SK-MEL-5 (cell line): Measurements from ENCODE around the gene CXCL12. TPM values are rescaled to one million over a fixed set of nuclear protein-coding genes. Genes with fewer than 3 reads are reported as not detected.

Experiments
- DNase-seq: peaks from one replicate; pipeline ENCODE4 v3.0.0-alpha.2; 2016; ENCODE audit warnings: low read depth, low spot score
- in situ Hi-C: cut with HindIII; loops from 2 replicates; pipeline ENCODE4 v1.10.0; 2016; ENCODE audit warnings: low sequenced_read_pairs, high pct_unique_total_duplicates, low pct_unique_long_range_greater_than_20kb
- total RNA-seq: library from RNA; depleted of rRNA; stranded (reverse); fragments of >200 nt; shearing (Covaris generic); gene quantifications from 2 replicates; pipeline ENCODE4 v1.2.3, GENCODE V29; 2014

CXCL12 gene
- total RNA-seq, 1 experiment from 2014 or later, result 0.37 TPM

DNA sequence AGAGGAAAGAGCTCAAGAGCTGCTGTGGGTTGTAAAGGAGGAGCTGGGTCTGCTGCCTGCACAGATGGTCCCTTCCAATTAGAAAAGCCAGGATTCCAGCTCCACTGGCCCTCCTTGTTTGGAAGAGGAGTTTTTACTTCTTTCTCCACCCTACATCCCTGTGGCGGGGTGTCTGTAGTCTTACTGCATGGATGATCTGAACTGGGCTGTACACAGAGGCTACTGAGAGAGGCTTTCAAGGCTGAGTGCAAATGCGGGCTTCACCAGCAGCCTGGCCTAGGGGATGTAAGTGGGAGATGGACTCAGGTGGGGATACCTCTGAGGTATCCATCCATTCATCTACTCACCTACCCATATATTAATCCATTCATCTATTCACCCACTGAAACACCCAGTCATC is 7.1 kb upstream of the CXCL12 start:
- in situ Hi-C loops, result no loop called here
- no peak for DNase-seq

DNA sequence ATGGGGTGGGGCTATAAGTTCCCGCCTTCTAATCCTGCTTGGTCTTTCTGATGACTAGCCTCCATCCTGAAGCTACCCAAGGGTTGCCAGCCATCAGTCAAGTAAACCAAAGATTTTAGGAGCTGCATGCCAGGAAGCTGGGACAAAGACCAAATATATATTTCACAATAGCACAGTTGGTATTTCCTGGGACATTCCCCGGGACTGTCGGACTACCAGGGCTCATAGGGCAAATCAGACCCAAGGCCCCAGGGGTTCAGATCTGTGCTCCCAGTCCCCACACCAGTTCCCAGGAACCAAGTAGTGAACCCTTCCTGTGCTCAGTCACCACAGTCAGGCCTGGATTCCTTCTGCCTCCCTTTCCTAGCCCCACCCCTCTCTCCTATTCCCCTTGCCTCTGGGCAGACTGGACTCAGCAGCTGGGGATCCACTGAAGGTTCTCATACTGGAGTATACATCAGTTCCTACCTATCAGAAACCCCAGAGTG is 5.7 kb upstream of the CXCL12 start:
- in situ Hi-C loops, result no loop called here

DNA sequence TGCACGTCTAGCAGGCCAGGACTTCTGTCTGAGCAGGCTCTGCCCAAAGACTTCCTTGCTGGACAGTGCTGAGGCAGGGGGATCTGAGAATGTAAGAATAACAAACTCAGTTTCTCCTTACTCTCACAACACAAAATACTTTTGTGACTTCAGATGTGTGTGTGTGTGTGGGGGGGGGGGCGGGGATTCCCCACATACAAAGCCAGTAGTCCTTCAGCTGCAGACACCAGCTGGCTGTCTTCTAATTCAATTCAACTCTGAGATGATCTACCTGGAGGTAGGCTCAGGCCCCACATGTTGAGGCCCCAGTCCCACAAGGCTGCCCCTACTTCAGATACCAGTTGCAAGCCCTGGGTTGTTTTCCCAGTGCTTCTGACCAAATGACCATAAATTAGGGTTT is 4.7 kb upstream of the CXCL12 start:
- in situ Hi-C loops, result no loop called here
- no peak for DNase-seq

More for the DNA sequence above, 5.7 kb upstream of the CXCL12 start:
- no peak for DNase-seq

DNA sequence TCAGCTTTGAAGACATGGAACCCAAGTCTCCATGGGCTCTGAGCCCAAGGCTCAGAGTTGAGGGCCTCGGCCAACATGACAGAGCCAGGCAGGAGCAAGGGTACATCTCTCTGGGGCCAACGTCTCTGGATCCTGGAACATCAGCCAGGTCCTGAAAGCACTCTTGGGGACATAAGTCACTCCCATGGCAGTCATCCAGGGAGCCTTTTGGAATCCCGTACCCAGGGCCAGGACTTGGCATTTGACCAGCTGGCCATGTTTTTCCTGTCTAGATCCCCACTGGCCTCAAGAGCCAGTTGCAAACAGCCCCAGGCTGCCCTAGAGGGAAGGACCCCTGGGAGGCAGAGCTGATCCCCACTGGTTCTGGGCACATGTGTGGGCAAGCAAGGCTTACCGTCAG is 4.3 kb upstream of the CXCL12 start:
- in situ Hi-C loops, result no loop called here
- no peak for DNase-seq

DNA sequence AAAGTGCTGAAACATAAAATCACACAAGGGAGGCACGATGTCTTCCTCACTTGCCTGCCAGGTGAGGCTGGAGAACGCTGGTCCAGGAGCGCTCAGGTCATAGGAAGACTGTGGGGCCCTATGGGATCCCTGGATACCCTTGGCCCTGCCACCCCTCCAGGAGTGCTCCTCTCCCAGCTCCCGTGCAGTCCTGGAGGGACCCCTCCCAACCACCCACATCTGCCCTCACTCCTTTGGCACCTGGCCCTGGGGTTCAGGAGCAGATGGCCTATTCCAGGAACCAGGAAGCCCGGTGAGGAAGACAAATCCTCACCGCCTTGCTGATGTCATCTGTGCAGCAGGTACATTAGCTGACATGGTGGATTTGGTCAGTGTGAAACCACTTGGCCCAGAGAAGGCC is 3.7 kb upstream of the CXCL12 start:
- in situ Hi-C loops, result no loop called here
- DNase-seq, result no peak

DNA sequence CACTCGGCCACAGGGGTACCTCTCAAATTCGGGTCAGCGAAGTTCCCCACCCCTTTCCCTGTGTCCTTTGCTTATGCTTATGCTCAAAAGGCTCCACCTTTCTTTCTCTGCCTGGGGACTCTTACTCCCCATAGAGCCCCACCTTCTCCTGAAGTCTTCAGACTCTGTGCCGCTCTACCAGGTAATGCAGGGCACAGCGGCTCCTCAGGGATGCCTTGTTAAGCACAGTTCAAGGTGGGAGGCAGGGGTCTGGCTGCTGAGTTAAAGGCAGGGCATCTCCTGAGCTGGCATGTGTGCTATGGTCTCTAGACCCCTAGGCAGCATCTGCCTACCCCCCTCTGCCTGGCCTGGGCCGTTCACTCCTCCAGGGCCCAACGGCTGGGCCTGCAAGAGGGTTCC is 3.0 kb upstream of the CXCL12 start:
- in situ Hi-C loops, result no loop called here
- DNase-seq, result no peak

DNA sequence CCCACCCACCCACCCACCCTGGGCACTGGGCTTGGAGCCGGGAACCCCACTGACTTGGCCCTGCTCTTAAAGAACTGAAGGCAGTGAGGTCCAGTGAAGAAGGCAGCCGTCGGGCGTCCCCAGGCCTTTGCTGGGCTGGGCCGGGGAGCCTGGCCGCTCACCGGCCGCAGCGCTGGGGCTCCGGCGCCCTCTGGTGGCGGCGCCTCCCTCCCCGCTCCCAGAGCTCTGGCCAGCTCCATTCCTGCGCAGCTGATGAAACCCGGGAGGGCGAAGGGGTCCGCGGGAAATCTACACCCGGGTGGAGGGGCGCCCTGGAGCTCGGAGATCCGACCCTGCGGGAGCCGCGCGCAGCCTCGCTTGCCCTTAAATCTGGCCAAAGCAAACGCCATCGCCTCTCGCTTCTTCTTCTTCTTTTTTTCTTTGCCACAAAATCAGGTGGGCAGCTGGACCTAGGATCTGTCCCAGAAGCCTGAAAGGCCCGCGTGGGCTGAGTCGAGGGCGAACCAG is 1.7 kb upstream of the CXCL12 start:
- in situ Hi-C loops, result no loop called here

DNA sequence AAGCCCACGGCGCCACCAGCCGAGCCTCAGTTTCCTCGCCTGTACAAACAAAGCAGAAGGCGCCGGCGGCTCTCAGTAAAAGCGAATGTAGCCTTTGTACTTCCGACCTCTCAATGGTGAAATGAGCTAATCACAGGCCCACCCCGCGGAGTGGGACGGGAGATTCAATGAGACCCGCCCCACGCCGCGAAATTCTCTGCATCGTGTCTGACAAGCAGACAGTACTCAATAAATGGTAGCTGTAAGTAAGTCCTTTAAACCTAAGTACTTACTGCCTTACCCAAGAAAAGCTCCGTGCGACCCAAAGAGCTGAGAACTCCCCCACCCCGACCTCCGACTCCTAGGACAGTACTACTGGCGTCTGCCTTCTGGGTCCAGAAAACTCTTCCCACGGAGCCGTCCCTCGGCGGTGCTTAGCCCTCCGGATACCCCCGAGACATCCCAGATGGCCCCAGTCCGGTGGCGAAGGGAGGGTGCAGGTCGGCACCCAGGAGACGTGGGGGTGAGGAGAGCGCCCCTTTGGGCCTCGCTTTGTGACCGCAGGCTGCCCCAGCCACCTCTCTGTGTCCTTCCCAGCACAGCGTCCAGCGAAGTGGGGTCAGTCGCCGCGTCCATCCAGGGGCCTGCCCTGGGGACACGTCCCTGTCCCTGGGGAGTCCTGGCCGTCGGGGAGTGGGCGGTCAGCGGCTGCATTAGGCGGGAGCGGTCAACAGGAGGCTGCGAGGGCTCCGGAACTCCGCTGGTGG is 972 bp upstream of the CXCL12 start:
- in situ Hi-C loops, result no loop called here
- DNase-seq, result no peak

More for the DNA sequence above, 1.7 kb upstream of the CXCL12 start:
- peak; percentile 43 for DNase-seq

DNA sequence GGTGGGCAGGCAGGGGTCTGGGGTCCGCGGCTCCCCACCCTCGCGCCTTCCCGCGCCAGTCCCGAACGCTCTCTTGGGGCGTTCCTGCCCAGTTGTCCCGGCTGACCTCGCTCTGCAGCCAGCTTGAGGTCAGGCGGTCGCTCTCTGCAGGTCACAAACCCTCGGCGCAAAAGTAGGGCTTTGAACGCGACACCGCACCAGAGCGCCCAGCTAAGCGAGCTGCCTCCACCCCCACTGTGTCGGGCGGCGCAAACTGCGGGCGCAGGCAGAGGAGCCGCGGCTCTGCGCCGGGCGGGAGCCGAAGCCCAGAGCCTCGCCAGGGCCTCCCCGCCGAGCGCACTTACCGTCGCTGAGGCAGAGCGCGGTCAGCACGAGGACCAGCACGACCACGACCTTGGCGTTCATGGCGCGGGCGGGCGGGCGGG is 284 bp downstream of the CXCL12 start:
- in situ Hi-C loops, result no loop called here

DNA sequence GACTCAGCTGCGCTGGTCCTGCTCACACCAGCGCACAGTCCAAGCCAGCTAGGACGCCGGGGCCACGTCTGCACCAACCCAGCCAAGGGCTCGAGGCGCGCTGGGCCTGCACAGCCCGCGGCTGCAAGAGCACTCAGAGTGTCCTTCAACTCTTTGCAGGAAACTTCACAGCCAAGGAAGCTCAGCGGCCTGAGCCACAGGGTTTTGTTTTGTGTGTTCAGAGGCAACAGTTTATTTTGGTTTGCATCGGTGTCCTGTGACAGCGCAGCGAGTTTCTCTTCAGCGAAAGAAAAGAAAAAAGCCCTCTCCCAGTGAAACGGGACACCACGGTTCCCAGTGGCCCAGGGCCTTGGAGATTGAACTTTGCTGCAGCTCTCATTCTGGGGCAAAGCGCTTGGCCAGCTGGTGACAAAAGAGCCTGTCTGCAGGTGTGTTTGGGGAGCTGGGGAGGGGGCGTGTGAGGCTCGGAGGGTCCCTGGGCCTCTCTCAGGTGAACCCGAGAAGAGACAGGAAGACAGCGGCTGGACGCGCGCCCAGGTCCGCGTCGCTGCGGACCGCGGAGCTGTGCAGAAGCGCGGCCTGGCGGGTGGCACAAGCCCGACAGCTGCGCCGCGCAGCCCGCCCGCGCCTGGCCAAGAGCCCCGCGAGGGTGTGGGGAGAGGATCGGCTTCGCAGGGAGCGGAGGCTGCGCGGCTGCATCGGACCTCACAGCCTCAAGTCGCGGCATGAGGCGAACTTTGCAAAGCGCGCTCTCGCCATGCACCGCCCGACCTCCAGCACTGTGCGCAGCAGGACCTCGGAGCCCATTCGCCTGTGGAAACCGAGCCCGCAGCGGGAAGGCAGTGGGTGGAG is 922 bp downstream of the CXCL12 start:
- in situ Hi-C loops, result no loop called here
- DNase-seq, result no peak

More for the DNA sequence above, 284 bp downstream of the CXCL12 start:
- no peak for DNase-seq

DNA sequence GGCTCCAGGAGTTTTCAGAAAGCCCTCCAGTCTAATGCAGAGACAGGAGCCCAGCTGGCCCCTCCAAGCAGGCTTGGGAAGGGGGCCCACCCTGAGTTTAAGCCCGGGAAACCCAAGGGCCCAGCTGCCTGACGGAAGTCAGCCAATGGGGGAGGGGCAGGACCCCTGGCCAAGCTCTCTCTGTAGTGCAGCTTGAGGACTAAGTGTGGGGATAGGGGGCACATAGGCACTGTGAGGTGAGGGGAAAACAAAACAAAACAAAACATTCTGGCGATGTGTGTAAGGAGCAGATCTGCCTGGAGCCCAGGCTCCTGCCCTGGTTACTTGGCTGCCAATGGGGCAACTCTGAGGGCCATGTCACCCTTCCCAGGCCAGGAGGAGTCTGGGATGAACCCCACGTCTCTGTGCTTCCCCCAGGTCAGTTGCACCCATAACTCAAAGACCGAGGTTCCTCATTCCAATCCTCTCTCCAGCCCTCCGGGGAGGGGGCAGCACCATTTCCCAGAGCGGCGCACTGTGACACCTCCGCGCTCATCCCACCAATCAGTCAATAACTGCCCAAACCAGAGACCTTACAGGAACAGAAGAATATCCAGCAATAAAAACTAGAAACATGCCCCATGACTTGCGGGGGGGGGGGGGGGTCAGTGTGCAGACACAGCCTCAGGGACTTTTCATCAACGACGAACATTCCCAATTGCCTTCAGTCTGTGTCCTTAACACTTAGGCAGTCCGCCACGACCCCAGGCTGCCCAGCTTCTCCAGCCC is 1.7 kb downstream of the CXCL12 start:
- in situ Hi-C loops, result no loop called here

DNA sequence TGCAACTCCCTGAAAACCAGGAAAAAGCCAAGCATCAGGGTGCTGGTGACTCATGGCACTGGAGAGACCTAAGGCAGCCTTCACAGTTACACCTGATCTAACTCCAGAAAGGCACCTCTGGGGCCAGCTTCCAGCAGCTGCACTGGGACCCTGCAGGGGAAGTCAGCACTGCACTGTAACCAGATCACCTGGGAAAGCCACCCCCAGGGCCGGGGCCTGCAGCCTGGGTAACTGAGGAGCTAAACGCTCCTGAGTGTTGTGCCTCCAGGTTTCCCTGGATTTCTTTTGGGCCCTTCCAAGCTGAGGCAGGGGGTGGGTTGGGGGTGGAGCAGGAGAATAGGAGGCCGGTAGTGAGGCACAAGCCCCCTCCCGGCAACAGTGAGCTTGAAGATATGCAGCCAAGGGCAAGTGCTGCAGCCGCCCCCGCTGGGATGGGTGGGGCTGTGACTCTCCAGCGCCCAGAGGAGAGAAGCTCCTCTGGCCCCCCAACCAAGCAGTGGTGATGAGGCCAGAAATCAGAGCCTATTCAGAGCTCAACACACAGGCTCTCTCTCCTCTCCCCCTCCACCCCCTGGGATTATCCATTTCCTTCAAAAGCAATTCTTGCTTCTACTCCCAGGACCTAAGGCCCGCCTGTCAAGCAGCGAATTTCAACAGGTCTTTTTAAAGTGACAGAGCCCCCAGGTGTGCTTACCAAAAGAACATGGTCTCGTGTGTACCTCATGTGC is 2.6 kb downstream of the CXCL12 start:
- in situ Hi-C loops, result no loop called here
- no peak for DNase-seq

More for the DNA sequence above, 1.7 kb downstream of the CXCL12 start:
- no peak for DNase-seq

DNA sequence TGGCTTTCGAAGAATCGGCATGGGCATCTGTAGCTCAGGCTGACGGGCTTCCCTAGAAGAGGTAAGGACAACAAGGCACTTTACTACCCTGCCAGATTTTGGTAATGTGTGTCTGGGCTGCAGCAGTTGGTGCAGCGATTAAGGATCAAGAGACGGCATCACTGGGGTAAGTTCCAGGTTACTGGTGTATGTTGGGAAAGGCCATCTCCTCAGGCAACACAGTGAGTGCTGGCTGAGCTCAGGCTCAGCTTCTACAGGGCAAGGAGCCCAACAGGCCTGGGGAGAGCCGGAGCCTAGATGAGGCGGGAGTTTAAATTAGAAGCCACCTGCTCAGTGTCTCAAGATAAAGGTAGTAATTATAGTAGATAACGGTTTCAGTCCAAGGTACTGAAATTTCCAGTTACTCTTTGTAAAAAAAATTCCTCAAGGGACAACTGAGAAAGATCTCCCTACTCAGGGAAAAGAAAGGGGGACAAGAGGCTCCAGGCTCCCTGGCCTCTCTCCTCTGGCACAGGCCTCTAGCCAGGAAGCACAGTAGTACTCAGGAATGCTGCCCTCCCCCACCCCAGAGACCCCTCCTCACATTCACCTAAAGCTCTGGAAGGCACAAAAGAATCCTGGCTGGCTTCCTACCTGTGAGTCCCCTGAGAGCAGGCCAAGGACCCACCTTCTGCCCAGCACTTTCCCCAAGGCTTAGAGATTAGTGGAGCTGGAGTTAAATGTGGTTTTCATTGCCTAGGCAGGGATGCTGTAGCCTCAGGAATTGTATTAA is 3.9 kb downstream of the CXCL12 start:
- in situ Hi-C loops, result no loop called here
- no peak for DNase-seq

DNA sequence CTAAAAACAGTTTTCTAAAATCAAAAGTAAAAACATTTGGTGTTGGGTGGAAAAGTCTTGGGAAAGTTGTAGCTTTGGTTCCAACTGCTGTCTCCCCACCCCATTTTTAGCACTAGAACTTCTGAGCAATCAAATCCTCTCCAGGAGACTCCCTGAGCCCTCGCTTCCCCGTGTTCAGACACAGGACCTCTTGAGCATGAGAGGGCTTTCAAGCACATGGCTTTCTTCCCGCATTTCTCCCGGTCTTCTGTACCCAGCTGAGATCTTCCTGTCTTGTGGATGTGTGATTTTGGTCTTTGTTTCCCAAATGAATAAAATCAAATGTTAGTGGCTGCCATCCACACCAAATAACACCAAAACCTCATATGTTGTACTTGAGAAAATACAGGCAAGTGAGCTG is 5.0 kb downstream of the CXCL12 start:
- DNase-seq, result no peak
- in situ Hi-C loops, result no loop called here

DNA sequence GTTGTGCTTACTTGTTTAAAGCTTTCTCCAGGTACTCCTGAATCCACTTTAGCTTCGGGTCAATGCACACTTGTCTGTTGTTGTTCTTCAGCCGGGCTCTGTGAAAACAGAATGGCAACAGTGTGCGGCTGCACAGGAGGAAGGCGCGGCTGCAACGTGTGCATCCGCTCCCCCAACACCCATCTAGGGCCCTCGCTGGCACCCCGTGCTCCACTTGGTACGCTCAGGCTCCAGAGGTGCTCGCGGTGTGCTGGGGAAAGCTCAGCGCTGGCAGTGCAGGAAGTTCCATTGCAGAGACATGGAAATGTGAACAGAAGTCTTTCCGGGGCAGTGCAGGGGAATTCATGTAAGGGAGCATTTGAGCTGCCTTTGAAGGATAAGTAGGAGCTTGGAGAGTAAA is 6.3 kb downstream of the CXCL12 start:
- in situ Hi-C loops, result no loop called here
- DNase-seq, result no peak

DNA sequence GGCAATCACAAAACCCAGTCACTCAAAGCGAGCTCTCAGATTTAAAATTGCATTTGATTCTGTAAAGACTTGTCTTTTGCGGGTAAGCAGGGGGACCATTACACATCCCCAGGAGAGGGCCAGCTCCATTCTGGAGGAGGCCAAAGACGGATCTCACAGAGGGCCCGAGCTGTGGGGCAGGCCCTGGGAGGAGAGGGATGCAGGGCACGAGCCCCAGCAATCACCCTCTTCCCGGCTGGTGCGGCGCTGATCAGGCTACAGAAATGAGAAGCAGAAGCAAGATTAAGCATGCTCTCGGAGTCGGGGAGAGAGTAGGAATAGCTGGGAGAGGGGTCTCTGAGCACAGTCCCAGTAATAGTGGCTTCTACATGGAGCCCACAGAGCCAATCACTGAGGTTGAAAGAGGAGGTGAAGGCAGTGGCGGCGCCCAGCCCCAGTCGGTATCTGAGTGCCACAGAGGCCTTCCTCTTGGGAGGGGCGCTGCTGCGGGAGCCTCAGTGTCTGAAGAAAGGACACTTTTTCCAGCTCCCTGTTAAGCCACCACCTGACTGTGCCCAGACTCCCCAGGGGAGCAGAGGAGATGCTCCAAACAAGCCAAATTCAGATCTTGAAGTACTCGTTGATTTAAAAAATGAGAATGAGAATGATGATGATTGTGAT is 7.1 kb downstream of the CXCL12 start:
- DNase-seq, result no peak
- in situ Hi-C loops, result no loop called here
